GM03348 (cell line): ENCODE results near the gene FBXL7.

Source experiments
- DNase-seq: peaks from one replicate; pipeline ENCODE4 v3.0.0; 2012; ENCODE audit warnings: low spot score

The FBXL7 gene

DNA sequence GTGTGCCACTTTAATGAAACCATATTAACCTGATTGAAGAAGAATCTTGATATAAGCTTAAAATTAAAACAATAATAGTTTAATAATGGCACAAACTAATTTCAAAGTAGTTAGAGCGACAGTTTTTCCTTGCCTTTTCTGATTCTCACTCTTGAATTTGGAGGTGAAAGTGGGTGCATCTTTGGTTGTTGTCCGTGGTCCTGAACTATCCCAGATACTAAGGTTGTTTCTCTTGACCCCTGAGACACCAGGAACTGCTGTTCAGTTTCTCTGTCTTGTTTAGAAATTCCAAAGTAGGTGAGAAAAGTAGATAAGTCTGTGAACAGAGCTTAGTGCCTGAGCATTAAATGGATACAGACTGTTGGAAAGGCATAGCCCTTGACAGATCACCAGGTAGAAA is 274.7 kb downstream of the FBXL7 start:
- no peak for DNase-seq

DNA sequence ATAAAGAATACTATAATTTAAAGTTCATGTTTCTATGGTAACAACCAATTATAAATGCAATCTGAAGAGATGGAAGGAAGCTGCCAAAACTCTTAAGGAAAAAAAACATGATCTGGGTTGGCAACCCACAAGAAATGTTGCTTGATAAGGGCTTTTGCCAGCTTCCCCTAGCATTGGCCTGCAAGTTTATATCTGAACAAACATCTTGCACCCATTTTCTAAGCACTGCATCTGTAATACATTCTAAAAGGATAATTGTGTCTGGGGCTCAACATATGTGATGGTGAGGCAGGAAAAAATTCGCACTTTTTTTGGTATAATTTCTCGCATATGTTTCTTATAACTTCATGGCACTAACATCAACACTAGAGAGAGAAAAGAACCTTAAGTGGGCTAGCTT is 276.4 kb downstream of the FBXL7 start:
- no peak for DNase-seq

DNA sequence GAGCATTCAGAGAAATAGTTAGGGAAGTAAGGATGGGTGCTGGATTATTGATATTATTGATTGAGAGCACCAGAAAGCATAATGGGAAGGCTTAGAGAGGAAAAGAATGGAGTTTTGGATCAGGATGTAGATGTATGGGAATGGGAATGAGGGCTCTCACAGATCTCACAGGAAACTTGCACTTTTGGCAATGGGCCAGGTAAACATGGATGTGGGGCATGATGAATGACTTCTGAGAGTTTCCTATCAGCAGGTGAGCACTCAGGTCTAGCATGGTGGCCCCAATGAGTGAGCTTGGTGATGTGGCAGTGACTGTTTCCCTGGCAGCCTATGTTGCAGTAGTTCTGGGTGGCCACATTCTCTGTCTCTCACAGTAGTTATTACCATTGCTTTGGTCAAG is 283.8 kb downstream of the FBXL7 start:
- no peak for DNase-seq

DNA sequence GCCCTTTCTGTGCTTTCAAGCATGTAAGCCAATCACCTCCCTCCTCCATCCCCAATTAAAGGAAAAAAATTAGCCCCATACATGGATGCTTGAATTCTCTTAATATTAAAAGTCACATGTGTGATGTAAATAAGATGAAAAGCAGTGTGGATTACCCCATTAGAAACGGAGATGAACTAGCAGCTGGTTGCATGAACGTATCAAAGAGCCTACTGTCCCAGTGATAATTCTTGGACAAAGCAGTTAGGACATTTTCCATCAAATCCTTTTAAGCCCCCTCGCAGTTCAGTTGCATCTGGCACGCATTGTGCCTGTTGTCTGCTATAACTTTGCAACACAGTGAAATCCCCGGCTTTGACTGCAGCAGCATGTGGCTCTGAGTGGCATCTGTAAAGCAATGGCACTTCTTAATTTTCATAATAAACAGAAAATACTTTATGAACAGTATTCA is 285.6 kb downstream of the FBXL7 start:
- DNase-seq: no peak

DNA sequence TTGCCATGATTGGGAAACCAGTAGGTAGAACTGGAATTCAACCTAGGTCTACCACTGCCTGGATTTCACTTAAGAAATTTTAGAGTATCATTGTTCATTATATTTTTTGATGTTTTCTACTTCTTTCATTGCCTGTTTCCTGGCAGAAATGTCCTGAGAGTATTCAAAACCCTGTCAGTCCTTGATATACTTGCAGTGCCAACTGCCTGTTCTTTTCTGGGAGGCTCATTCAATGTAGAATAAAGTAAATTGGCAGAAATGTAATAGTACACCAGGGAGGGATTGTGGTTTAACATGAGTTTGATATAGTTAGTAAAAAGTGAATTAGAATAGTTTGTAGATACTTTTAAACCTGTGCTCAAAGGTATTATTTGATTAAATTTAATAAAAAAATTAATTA is 286.3 kb downstream of the FBXL7 start:
- DNase-seq: no peak

DNA sequence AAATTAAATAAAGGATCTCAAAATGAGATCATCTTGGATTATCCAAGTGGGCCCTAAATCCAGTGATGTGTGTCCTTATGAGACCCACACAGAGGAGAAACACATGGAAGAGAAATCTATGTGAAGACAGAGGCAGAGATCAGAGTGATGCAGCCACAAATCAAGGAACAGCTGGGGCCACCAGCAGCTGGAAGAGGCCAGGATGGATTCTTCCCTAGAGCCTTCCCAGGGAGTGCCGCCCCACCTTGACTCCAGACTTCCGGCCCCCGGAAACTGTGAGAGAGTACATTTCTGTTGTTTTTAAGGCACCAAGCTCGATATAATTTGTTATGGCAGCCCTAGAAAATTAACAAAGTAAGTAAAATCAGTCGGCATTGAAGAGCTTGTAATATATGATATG is 286.9 kb downstream of the FBXL7 start:
- no peak for DNase-seq

DNA sequence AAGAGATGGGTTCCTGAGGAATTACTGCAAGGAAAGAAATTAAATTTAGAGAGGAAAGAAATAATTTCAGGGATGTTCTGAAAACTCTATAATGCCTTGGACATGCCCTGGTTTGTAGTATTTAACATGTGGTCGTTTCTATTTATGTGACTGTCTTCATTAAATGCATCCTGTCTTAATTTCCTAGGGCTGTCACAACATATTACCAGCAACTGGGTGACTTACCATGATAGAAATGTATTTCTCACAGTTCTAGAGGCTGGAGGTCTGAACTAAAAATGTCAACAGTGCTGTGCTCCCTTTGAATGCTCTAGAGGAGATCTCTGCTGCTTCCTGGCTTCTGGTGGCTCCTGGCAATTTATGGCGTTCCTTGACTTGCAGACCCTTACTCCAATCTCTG is 287.7 kb downstream of the FBXL7 start:
- peak; percentile 13 for DNase-seq

DNA sequence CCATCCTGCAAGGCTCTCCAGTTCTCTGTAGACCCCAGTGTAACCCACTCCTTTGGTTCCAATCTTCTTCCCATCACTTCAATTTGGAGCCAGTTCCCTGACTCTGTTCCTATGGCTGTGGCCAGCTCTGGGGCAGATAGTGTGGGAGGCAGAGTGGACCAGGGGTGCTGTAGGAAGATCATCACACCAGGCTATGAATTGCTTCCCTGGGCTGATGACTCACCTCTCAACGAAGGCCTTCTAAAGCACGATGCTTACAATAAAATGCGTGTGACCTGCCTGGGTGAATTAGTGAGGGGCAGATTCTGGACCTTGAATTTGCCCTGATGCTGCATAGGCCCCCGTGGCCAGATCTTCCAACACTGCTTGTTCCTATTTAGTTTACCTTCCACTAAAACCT is 289.7 kb downstream of the FBXL7 start:
- DNase-seq: no peak

DNA sequence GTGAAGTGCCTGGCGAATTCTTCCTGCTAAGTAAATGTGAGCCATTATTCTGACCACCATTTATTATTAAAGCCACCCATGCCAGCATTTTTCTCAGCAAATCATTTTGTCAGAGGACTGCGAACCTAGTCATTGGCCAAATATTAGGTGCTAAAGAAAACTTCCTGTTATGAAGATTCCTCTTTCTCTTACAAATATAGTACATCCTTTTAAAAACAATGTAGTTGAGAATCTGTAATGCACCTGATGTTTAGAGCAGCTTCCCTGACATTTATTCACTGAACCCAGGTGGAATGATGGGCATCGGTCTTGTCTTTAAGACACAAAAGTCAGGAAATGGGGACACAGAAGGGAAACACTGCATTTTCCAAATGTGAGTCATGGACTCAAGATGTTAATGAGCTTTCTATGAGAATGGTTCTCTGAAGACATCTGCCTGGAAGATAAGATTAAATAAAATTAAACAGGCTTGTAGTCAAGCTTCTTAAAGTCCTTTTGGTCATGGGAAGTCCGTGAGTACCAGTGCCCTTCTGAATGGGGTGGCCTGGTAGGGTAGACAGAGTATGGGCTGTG is 290.6 kb downstream of the FBXL7 start:
- DNase-seq: no peak

DNA sequence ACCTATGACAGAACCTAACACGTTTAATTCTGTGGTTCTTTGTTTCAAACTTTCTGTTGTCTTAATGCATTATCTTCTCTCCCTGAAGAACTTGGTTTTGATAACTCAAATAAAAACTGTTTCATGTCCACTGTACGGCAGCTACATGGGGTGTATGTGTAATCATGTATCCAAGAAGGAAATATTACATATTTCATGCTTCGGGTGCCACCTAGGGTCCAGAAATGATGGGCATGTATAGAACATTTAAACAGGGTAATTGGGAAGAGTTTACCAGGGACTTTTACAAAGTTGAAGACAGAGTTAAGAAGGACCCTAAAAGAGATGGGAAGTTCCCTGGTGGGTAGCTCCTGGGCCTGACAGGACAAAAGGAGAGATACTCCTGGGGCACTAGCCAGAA is 291.3 kb downstream of the FBXL7 start:
- no peak for DNase-seq

DNA sequence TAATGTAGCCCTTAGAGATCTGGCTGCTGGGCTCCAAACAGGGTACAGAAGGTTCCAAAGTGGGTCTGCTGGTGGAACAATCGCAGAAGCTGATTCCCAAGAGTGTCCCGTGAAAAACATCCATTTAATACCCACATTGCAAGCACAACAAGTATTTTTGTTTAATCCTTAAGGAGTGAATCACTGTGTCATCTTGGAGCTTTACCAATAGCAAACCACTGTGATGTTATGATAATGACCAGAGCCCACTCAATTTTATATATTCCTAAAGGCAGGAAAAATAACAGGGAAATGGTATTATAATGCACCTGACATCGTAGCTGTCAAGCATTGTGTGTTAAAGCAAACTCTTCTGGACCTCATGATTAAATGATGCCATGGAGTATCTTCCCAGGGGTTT is 291.9 kb downstream of the FBXL7 start:
- peak; percentile 63 for DNase-seq

DNA sequence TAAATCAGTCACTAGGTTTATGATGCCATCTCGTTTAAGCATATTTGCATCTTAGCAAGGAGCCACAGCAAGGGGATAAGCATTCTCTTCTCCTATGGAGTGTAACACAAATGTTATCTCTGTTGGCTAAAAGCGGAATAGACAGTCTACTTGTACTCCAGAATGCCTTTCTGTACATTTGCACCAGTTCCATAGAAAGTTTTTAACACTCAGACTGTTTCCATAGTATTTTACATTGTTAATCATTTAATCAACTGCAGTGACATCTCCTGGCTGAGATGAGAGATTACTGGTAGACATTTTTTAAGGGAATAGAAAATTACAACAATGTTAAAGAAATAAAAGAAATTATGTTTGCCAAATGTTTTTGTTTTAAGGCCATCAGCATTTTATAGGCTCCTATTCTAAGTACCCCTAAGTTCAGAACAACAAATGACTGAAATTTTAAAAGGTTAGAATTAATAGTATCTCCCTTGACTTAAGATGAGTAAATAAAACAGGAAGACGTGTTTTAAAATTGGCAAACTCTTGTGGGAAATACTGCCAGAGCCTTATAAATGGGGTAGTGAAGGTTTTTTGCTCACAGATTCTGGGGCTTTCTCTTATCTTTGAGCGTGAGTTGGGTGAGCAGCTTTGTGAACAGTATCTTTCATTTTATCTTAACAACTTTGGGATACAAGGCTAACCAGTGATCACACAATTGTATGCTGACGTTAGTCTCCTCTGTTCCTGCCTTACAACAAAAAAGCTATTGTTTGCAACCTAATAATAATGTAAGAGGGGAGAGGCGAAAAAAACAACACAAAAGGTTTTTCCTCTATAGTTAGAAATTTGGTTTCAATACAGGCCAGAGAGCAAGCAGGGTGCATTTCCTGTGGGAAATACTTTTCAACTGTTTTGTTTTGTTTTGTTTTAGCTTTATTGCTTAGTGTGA is 294.3 kb downstream of the FBXL7 start:
- peak; percentile 20 for DNase-seq

DNA sequence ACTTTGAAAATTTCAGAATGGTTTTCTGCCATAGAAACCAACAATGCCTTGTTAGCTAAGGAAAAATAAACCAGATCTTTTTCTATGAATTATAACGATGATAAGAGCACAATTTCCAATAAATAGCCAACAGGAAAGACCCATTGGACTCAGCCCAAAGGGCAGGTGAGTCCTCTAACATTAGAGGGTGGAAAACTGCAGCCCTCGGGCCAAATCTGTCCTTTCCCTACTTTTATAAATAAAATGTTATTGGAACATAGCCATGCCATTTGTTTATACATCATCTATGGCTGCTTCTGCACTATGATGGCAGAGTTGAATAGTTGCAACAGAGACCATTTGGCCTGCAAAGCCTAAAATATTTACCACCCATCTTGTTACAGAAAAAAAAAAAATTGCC is 296.1 kb downstream of the FBXL7 start:
- no peak for DNase-seq

DNA sequence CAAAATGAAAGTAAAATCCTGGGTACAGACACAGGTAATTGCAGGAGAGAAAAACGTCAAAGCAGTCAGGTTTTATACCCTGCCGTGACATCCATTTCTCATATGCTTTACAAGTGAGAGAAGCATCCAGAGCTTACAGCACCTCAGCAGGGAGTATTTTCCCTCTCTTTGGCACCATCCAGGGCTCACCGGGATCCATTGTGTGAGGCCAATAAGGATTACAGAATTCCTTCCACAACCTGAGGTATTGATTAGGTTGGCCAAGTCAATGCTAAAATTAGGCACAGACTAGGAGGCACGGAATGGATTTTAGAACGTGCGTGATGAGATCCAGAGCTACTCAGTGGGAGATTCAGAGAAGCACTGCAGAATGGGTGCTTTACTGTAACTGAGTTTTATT is 296.6 kb downstream of the FBXL7 start:
- DNase-seq: no peak

DNA sequence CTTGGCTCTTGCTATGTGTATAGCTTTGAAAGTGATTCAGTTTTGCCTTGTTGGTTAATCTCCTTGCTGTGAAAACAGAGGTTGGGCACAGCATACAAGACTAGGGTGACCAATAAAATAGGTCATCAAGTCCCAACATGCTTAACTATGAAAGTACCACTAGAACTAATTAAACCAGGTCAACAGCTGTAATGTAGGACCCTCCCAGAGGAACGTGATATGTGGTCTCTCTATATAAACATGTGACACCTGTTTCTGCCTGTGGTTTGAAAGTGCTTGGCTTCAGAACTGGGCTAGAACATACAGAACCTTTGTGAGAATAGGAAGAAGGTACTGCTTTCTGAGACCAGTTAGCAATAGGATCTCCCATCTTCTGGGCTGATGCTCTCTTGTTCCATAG is 297.1 kb downstream of the FBXL7 start:
- no peak for DNase-seq

DNA sequence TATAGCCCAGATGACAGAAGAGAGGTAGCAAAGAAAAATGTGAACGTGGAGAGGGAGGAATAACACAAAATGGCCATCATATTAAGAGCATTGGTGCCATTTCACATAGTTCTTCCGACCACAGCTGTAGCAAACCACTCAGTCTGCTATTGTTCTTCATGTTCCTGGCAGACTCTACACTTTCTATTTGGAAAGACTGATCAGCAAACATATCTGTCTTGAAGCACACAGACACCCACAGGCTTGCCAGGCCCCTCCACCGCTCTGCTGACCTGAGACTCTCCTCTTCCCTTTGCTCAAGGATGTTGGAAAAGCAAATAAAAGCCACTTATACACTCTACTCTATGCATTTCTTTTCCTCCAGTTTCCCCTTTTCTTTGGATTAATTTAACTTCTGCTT is 298.0 kb downstream of the FBXL7 start:
- DNase-seq: no peak

DNA sequence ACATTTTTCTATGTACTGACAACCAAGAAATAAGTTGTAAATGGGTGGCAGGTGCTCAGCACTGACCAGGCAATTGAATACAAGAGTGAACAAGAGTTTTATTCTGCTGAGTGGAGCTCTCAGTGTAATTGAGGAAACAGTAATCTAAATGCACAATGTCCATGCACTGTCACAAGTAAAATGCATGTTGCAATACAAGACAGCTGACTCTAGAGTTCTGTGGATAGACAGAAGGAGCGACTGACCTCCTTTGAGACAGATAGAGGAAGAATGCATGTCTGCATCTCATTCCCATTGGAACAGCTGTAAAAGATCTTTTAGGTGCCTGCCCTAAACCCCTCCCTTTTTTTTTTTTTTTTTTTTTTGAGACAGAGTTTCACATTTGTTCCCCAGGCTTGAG is 299.0 kb downstream of the FBXL7 start:
- DNase-seq: no peak

DNA sequence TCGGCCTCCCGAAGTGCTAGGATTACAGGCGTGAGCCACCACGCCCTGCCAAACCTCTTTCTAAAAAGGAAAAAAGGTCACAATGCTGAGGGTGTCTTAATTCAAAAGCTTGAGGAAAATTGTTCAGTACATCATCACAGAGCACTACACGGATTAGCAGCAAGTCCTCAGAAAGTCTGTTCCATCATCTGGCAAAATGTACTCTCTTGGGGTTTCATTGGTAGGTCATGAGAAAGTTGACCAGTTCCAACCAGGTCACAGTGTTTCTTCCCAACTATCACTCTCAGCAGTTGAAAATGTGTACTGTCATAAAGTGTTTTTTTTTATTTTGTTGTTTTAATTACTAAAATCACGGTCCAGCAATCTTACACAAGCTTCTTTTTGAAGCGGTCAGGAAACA is 299.6 kb downstream of the FBXL7 start:
- no peak for DNase-seq

DNA sequence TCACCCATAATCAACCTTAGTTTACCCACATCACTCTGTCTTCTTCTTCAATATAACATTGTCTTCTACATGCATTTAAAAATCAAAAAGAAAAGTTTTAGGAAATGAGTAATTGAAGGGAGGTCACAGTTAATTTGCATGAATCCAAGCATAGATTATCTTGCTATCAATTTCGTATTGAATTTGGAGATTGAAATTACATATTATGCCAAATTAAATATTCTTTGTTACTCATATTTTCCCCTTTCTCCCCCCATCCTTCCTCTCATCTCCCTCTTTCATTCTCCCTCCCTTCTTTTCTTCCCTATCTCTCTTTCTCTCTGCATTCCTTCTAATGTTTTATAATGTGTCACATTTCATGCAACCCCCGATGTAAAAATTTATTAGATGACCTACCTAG is 303.3 kb downstream of the FBXL7 start:
- DNase-seq: no peak

DNA sequence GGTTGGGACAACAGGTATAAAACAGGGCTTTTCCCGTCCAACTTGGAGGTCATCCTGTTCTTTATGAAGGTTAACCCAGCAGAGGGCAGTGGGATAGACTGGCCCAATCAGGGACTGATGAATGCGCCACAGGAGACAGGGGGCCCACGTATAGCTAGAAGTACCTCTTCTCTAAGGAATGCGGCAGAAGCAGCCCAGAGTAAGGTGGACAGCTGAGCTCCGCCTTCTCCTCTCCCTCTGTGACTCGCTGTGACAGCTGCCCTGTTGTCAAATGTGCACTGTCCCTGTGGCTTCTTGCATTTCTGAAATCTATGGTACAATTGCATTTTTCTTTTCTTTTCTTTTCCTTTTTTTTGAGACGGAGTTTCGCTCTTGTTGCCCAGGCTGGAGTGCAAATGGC is 306.6 kb downstream of the FBXL7 start:
- DNase-seq: no peak

DNA sequence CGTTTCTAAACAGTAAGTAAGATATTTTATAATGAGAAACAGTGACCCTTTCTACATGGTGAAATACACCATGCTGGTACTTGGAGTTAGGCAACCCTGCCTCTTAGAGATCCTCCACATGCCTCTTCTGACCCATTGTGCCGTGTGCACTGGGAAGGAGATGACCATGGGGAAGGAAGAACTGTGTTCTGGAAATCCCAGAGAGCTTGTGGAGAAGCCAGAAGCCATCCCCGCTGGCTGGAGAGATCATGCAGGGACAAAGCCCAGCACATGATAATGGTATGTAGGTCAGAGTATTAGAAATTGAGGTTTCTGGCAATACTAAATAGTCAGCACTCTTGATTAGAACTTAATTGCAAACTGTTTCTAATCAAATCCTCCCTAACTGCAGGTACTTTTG is 307.3 kb downstream of the FBXL7 start:
- DNase-seq: peak; percentile 55

DNA sequence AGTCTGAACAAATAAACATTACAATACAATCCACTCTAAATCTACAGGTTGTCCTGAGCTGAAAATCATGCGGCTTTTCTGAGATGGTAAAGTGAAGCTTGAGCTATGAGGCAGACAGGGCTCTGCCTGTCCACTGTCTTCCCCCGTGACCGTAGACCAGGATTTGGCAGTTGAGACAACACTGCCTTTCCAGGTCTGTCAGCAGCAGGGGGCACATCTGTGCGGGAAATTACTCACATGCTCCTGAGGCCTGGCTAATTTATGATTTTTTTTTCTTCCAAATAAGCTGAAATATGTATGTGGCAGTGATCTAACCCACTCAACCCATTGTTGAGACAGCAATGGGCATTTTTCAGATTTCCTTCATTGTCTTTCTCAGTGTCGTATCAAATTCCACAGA is 307.9 kb downstream of the FBXL7 start:
- peak; percentile 51 for DNase-seq

DNA sequence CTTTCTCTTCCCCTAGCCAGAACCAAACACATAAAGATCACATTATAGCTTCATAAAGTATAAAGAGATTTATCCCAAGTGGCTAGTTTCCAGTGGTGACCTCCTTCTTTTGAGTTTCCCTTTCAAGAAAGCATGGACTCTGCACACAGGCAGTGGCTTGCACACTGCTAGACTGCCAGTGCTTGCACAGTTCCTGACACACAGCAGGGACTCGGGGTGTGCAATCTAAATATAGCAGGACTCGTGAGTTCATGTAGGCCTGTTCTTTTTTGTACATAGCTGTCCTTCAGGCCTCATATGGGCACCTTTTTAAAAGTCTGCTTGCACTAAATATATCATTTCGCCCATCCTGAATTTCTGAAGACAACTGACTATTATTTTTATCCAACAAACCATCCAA is 308.6 kb downstream of the FBXL7 start:
- no peak for DNase-seq

DNA sequence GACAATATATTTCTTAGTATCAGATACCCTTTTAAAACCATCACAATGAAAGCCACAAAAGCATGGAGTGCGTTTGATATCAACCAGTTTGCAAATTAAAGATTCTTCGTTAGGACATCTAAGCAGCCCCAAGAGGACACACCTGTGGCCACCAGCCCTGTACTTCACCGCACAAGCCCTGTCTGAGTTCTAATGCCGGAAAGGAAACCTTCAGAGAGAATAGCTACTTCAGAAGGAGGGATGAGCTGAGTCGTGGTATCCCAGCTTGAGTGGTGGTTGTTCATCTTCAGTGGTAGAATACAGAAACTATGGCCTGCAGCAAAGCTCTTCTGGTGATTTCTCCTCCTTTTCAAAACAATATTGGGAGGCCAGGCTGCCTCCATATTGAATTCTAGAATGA is 319.6 kb downstream of the FBXL7 start:
- no peak for DNase-seq
